Measurements from ENCODE around the gene ADRA2C.
A peak's percentile ranks its signal among the peaks of the same experiment; 100 is the strongest.

Gene ADRA2C

DNA sequence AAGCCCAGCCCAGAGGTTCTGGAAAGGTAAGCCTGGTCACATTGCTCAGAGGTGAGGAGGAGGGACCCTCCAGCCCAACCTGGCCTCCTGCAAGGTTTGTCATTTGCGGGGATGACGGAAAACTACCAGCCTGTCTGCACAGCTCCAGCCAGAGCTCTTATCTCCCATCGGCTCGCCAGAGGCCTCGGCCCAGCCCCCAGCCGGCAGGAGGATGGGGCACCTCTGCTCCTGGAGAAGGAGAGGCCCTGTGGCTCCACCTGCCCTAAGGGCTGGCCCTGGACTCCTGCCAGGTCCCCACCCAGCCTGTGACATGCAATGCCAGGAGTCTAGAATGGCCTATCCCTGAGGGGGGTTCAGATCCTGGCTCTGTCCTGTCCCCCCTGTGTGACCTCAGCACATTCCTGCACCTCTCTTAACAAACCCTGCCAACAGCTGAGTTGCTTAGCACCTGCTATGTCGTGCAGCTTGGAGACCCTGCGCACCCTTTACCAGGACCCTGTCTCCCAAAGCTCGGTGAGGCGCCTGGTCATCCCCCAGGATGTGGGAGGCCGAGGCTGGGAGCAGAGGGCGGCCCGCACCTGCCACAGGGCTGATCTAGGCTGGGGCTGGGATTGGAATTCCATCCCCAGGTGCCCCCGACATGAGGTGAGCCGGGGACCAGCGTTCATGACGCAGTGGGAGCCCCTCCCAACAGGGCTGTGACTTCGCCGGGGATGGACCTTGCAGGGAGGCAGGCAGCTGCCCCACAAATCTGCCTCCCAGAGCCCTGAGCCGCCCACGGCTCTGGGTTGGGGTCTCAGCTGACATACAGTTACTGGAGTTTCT is 14.4 kb downstream of the ADRA2C start:
- peak; percentile 20 for DNase-seq

GRCh38 chr4:3781193-3781886 is 15.2 kb downstream of the ADRA2C start:
- DNase-seq = peak; percentile 10

GRCh38 chr4:3781997-3782930 is 16.1 kb downstream of the ADRA2C start:
- no peak for DNase-seq

- peak; percentile 61 for DNase-seq
These were observed 17.6 kb downstream of the ADRA2C start for GRCh38 chr4:3783693-3784306.

DNA sequence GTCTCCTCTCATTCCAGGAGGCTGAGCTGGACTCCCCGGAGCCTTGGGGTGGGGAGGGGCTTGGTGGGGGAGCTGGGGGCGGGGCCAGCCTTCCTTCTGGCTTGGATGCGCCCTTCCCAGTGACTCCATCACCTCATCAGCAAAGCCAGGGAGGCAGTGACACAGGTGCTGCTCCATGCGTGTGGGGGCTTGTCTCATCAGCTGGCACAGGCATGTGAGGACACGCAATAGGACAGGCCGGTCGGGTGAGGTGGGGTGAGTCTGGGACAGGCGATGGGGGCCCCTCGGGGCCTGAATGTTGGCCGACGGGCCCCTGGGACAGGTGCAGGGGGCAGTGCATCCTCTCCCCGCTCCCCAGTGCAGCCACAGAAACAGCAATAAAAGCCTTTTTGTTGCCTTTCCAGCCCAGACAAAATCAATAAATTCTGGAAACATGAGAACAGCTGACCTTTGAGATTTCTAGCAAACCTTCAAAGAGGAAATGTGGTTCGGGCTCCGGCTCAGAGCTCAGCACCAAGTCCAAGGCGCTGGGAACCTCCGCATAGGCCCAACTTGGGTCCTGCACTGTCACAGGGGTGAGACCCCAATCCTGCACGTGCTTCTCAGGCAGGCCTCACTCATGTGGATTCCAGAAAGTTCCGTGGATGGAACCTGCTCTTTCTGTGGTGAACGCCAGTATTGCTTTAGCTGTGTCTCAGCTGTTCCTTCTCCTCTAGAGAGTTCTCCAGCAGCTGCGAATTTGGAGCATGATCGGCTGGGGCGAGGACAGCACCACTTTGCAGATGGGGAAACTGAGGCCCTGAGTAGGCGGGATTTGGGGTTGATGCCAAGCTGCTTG is 18.5 kb downstream of the ADRA2C start:
- peak; percentile 30 for DNase-seq

GRCh38 chr4:3785292-3785565 is 19.0 kb downstream of the ADRA2C start:
- DNase-seq = no peak

GRCh38 chr4:3786196-3786869 is 20.1 kb downstream of the ADRA2C start:
- DNase-seq = no peak

GRCh38 chr4:3787489-3788365 is 21.5 kb downstream of the ADRA2C start:
- no peak for DNase-seq

DNA sequence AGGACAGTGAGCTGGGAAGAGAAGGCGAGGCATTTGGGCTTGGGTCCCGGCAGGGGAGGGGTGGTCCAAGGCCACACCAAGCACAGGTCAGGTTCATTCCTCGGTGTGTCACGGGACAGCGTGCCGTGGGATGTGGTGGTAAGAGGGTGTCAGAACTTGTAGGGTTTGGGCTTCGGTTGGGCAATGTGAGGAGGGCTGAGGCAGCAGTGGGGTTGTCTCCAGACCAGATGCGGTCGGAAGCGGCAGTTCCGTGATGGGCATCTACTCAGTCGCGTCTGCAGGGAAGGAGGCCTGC is 22.1 kb downstream of the ADRA2C start:
- DNase-seq = no peak

GRCh38 chr4:3789587-3789986 is 23.4 kb downstream of the ADRA2C start:
- no peak for DNase-seq

GRCh38 chr4:3790006-3790561 is 23.9 kb downstream of the ADRA2C start:
- no peak for DNase-seq

DNA sequence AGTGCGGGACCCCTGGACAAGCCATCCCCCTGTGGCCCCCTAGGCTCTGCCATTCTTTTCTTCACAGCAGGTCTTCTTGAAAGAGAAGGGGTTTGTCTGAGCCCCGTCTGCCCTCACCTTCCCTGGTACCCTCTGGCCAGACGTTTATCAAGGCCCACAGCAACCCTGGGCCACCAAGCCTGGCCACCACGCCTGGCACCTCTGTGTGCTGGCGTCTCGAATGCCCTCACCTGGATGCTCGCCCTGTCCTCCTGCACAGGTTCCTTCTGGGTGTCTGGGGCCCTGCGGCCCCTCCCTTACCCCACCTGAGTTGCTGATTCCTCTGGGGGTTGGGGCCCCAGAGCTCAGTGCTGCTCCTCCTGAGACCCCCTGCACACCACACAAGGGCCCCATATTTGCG is 25.1 kb downstream of the ADRA2C start:
- no peak for DNase-seq

DNA sequence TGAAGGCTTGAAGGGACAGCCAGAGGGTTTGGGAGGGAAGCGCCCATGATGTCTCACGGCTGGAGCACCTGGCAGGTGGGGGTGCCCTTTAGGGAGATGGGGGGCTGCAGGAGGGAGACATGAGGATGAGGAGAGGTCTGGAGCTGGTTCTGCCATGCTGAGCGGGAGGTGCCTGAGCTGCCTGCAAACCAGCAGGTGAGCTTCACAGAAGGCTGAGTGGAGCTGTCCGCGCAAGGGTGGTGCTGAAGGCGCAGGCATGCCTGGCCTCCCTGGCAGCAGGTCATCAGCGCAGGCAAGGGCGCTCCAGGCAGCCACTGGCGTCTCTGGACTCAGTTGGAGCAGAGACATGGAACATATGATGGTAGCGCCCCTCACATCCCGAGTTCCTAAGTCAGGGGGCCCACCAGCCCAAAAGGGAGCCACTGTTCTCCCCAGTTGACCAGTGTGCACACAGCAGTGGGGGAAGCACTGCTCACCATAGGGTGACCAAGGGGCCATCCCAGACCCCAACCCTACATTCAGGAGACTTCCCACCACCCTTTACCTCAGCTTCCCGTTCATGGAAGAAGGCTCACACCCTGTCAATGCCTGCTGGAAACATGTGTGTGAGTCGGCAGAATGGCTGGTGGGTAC is 25.8 kb downstream of the ADRA2C start:
- no peak for DNase-seq

DNA sequence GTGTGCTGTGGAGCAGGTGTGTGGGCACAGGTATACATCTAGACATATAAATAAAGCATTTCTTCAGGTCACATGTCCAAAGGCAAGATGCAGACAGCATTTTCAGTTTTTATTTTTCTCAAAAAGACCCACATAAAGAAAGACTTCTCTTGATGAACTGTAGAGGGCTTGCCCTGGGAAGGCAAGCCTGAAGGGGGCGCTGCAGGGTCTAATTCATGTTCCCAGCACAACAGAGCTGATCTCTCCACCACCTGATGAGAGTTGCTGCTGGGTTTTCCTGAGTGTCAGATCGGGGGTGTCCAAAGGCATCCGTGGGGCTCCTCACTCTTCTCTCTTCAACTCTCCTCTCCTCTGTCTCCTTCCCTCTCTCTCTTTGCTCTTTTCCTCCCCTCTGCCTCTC is 26.6 kb downstream of the ADRA2C start:
- DNase-seq = peak; percentile 63

- DNase-seq = no peak
These were observed 27.4 kb downstream of the ADRA2C start for GRCh38 chr4:3793545-3793944.

GRCh38 chr4:3796960-3797359 is 30.8 kb downstream of the ADRA2C start:
- no peak for DNase-seq

DNA sequence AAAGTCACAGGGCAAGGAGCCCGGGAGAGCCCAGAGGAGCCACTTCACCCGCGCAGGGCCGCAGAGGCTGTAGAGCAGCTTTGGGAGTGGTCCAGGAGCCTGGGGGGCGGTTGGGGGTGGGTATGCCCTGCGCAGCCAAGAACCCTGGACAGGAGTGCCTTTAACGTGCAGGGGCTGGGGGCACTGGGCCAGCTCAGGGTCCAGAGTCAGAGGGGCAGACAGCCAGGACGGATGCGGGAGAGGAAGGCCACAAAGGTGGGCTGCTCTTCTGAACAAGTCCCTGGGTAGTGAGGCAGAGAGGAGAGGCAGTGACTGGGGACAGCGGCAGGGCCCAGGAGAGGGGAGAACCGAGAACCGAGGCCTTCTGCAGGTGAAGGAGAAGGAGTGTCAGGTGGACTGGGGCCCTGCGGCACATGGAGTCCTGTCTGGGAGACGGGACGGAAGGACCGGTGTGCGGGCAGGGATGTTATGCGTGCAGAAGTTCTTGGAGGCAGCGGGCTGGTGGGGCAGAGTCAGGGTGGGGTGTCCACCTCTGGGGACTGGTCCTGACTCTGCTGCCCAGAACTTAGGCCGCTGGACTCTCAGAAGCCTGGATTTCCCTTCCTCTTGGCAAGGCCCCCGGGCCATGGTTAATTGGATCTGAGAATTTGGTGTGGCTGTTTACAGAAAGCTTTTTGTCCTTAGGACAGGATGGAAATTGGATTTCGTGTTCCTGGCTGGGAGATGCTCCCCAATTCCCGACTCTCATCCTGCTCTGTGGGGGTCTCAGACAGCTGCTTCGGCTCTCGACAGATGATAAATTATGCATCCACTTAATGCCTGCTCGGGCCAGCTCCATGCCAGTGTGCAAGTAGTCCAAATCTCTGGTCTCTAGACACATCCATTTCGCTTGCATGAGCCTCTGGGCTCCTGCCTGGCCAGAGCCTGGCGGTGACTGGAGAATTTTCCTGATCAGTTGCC is 31.9 kb downstream of the ADRA2C start:
- peak; percentile 90 for DNase-seq

GRCh38 chr4:3799496-3799895 is 33.3 kb downstream of the ADRA2C start:
- DNase-seq = peak; percentile 11

- no peak for DNase-seq
These were observed 34.2 kb downstream of the ADRA2C start for GRCh38 chr4:3800351-3800750.
